HCT116 (cell line): ENCODE data around the gene CRHR1. TPM values are rescaled to one million over a fixed set of nuclear protein-coding genes. Genes with fewer than 3 reads are reported as not detected.

Experiments used
- ATAC-seq: fragments of 200-7000 bp; cut with Tn5 transposase; 2 replicates; pipeline ENCODE4 v1.9.1; 2020; ENCODE audit warnings: mild to moderate bottlenecking, moderate library complexity
- BruUV-seq: library from RNA; stranded (reverse); fragments of 400-500 nt; replicated peaks from 2 replicates; lab custom pipeline; 2021; lab: Mats Ljungman, UMichigan
- CTCF ChIA-PET: fragments of 300-600 bp; sonication (Branson Sonifier 250); formaldehyde crosslinking; loops from one replicate; lab custom pipeline; 2021; ENCODE audit warnings: antibody characterized with exemption; lab: Charles Lee
- POLR2A ChIA-PET: fragments of 300-600, 350-600 bp; sonication (Branson Sonifier 250); formaldehyde crosslinking; loops from one replicate; lab custom pipeline; 2021; ENCODE audit warnings: antibody characterized with exemption; lab: Charles Lee
- RAD21 ChIA-PET, 2 experiments: fragments of 300-600 bp; sonication (Branson Sonifier 250); formaldehyde crosslinking; loops; one replicate each; lab custom pipeline; 2023; ENCODE audit warnings: low total read pairs in 2 of 2; ENCODE audit not compliant: uncharacterized antibody in 2 of 2, unreplicated experiment in 2 of 2, low non-redundant PET in 1 of 2; lab: Charles Lee
- DNase-seq: peaks from one replicate; pipeline ENCODE4 v3.0.0-alpha.2; 2010; ENCODE audit warnings: low read depth, low spot score
- H2AFZ ChIP-seq: fragments of 200-600 bp; shearing (Covaris generic), sonication (generic); 2 replicates; pipeline ENCODE4 v1.6.1; 2017; ENCODE audit warnings: low read depth, mixed run types, mixed read lengths, antibody characterized with exemption, low read length; ENCODE audit not compliant: poor library complexity, severe bottlenecking
- H3K27ac ChIP-seq: 2 replicates; pipeline ENCODE4 v1.5.1; 2012; ENCODE audit warnings: low read depth, low read length
- H3K27me3 ChIP-seq: fragments of 200-600 bp; sonication (generic); 2 replicates; pipeline ENCODE4 v1.6.1; 2016; ENCODE audit warnings: mixed run types, low read length, mixed read lengths; ENCODE audit not compliant: insufficient read depth
- H3K36me3 ChIP-seq, 2 experiments: fragments of 200-500 bp in 1 of 2; fragments of 200-600 bp in 1 of 2; sonication (Bioruptor generic) in 1 of 2; sonication (generic) in 1 of 2; 2 replicates each; pipeline versions ENCODE4 v1.5.1 to v1.6.1; 2014 to 2016; ENCODE audit warnings: low read length in 2 of 2, inconsistent platforms in 1 of 2, mixed read lengths in 1 of 2, mixed run types in 1 of 2; ENCODE audit not compliant: insufficient read depth in 2 of 2, control insufficient read depth in 1 of 2
- H3K4me1 ChIP-seq, 2 experiments: fragments of 200-600 bp in 1 of 2; sonication (generic) in 1 of 2; 2 replicates each; pipeline versions ENCODE4 v1.5.1 to v1.6.1; 2012 to 2017; ENCODE audit warnings: low read length in 2 of 2, inconsistent platforms in 1 of 2, mild to moderate bottlenecking in 1 of 2, mixed read lengths in 1 of 2, mixed run types in 1 of 2, moderate library complexity in 1 of 2; ENCODE audit not compliant: insufficient read depth in 2 of 2, control insufficient read depth in 1 of 2
- H3K4me2 ChIP-seq: fragments of 200-600 bp; sonication (generic); 2 replicates; pipeline ENCODE4 v1.6.1; 2017; ENCODE audit warnings: mixed run types, low read length, mixed read lengths
- H3K4me3 ChIP-seq, 2 experiments: fragments of 200-600 bp in 1 of 2; sonication (generic) in 1 of 2; replicated peaks in 1 of 2; 2 replicates each; pipeline ENCODE4 v1.5.1; 2011 to 2016; ENCODE audit warnings: low read length in 2 of 2, control low read depth in 1 of 2, low read depth in 1 of 2, mild to moderate bottlenecking in 1 of 2, mixed read lengths in 1 of 2, mixed run types in 1 of 2
- H3K79me2 ChIP-seq: fragments of 200-600 bp; sonication (generic); 2 replicates; pipeline ENCODE4 v1.6.1; 2017; ENCODE audit warnings: mild to moderate bottlenecking, mixed run types, low read length, moderate library complexity, mixed read lengths; ENCODE audit not compliant: insufficient read depth
- H3K9ac ChIP-seq: fragments of 200-600 bp; sonication (generic); 2 replicates; pipeline ENCODE4 v1.6.1; 2016; ENCODE audit warnings: low read length, mixed read lengths
- H3K9me2 ChIP-seq: fragments of 200-600 bp; sonication (generic), shearing (Covaris generic); 2 replicates; pipeline ENCODE4 v1.6.1; 2017; ENCODE audit warnings: mixed run types, mild to moderate bottlenecking, moderate library complexity; ENCODE audit not compliant: insufficient read depth
- H3K9me3 ChIP-seq, 2 experiments: fragments of 200-500 bp in 1 of 2; fragments of 200-600 bp in 1 of 2; sonication (Bioruptor generic) in 1 of 2; sonication (generic) in 1 of 2; 2 replicates each; pipeline ENCODE4 v1.6.1; 2014 to 2017; ENCODE audit warnings: low read length in 2 of 2, mixed read lengths in 2 of 2, inconsistent platforms in 1 of 2, low read depth in 1 of 2, mild to moderate bottlenecking in 1 of 2, mixed run types in 1 of 2, moderate library complexity in 1 of 2; ENCODE audit not compliant: control insufficient read depth in 1 of 2, insufficient read depth in 1 of 2
- H4K20me1 ChIP-seq: fragments of 200-600 bp; sonication (generic), shearing (Covaris generic); 2 replicates; pipeline ENCODE4 v1.6.1; 2017; ENCODE audit warnings: mixed run types, mild to moderate bottlenecking, moderate library complexity; ENCODE audit not compliant: insufficient read depth
- CEBPB ChIP-seq: IDR thresholded peaks from 2 replicates; pipeline ENCODE4 v1.6.1; 2012; ENCODE audit warnings: low read depth
- CTCF ChIP-seq, 3 experiments: fragments of 200-600 bp in 1 of 3; sonication (generic) in 1 of 3; IDR thresholded peaks in 2 of 3; conservative IDR thresholded peaks in 1 of 3; 2 replicates each; pipeline ENCODE4 v1.5.1; 2012 to 2017; ENCODE audit warnings: low read depth in 2 of 3, low read length in 2 of 3, antibody characterized with exemption in 1 of 3, borderline replicate concordance in 1 of 3, control low read depth in 1 of 3, mild to moderate bottlenecking in 1 of 3, mixed read lengths in 1 of 3, mixed run types in 1 of 3, moderate library complexity in 1 of 3; ENCODE audit not compliant: insufficient read depth in 1 of 3
- EGR1 ChIP-seq: IDR thresholded peaks from 2 replicates; pipeline ENCODE4 v1.6.1; 2012; ENCODE audit warnings: low read depth
- ELF1 ChIP-seq: IDR thresholded peaks from 2 replicates; pipeline ENCODE4 v1.6.1; 2012; ENCODE audit warnings: low read depth, borderline replicate concordance
- FOSL1 ChIP-seq: IDR thresholded peaks from 2 replicates; pipeline ENCODE4 v1.6.1; 2012; ENCODE audit warnings: low read depth
- JUND ChIP-seq: IDR thresholded peaks from 2 replicates; pipeline ENCODE4 v1.6.1; 2012
- MAX ChIP-seq: IDR thresholded peaks from 2 replicates; pipeline ENCODE4 v1.6.1; 2012
- POLR2AphosphoS5 ChIP-seq: IDR thresholded peaks from 2 replicates; pipeline ENCODE4 v1.6.1; 2011; ENCODE audit warnings: mild to moderate bottlenecking, low read depth, low read length, moderate library complexity
- RAD21 ChIP-seq: IDR thresholded peaks from 2 replicates; pipeline ENCODE4 v1.6.1; 2012; ENCODE audit warnings: low read depth, mild to moderate bottlenecking
- SIN3A ChIP-seq: IDR thresholded peaks from 2 replicates; pipeline ENCODE4 v1.6.1; 2012; ENCODE audit warnings: low read depth
- SRF ChIP-seq: IDR thresholded peaks from 2 replicates; pipeline ENCODE4 v1.6.1; 2012; ENCODE audit warnings: low read depth
- TCF7L2 ChIP-seq: IDR thresholded peaks from 2 replicates; pipeline ENCODE4 v1.7.0; 2011; ENCODE audit warnings: borderline replicate concordance, inconsistent platforms; ENCODE audit not compliant: insufficient read depth, insufficient read length; ENCODE audit errors: extremely low read depth
- YY1 ChIP-seq: IDR thresholded peaks from 2 replicates; pipeline ENCODE4 v1.6.1; 2011; ENCODE audit warnings: low read length, low read depth, moderate library complexity, mild to moderate bottlenecking; ENCODE audit not compliant: insufficient replicate concordance; ENCODE audit errors: extremely low read depth
- ZFX ChIP-seq: fragments of 450-650 bp; IDR thresholded peaks from 2 replicates; pipeline ENCODE4 v1.6.1; 2017
- ZNF274 ChIP-seq: fragments of 200-500 bp; sonication (Bioruptor generic); IDR thresholded peaks from 2 replicates; pipeline ENCODE4 v1.6.1; 2014; ENCODE audit warnings: mild to moderate bottlenecking, low read depth, low read length, inconsistent platforms
- intact Hi-C: fragments of 100-400 bp; cut with micrococcal nuclease; formaldehyde crosslinking; loops from 2 replicates; pipeline ENCODE4 v1.10.0; 2022
- total RNA-seq: library from RNA; stranded (reverse); gene quantifications from one replicate; pipeline ENCODE4 v1.2.1, GENCODE V29; 2021; ENCODE audit not compliant: unreplicated experiment

CRHR1 gene
- total RNA-seq, 1 experiment from 2014 or later, result 0.12 TPM

- no peak for DNase-seq
- CTCF ChIA-PET, result no interaction called here
- H3K36me3 ChIP-seq, result no peaks in the 10 kb centered on the region
- H3K9ac ChIP-seq, result no peak overlapping the region
- H3K4me2 ChIP-seq, result no peak overlapping the region
- H3K4me1 ChIP-seq, result peaks cover 3 to 6% of the 10 kb centered on the region in 2 experiments; a peak in 2 of 4 replicates
- no peak overlapping the region for H2AFZ ChIP-seq
- TF ChIP-seq SRF (no peak), YY1 (no peak), EGR1 (no peak), RAD21 (no peak), JUND (no peak), POLR2AphosphoS5 (no peak), FOSL1 (no peak), CTCF (IDR thresholded peaks at IDR 0.05 in 2 of 3, conservative IDR thresholded peaks at IDR 0.05 in 1 of 3; ENCODE audit: borderline replicate concordance in 1 of 3, insufficient read depth in 1 of 3, low read depth in 2 of 3, low read length in 2 of 3) (no peak), TCF7L2 (no peak), CEBPB (no peak), ELF1 (no peak), ZFX (no peak), MAX (no peak), SIN3A (no peak), ZNF274 (no peak)
- TF ChIP-seq, all 23 proteins: peak for 0
- BruUV-seq, result no TSS peak
- no peaks in the 10 kb centered on the region; the same call in 1 of the 2 replicates for H3K27me3 ChIP-seq
- no peak for ATAC-seq
- H3K79me2 ChIP-seq, result no peaks in the 10 kb centered on the region
- intact Hi-C loops, result no loop called here
- H3K9me3 ChIP-seq, result no peaks in the 10 kb centered on the region
- H3K9me2 ChIP-seq, result no peaks in the 10 kb centered on the region
- no peaks in the 10 kb centered on the region for H4K20me1 ChIP-seq
- ChIA-PET RAD21 (no interaction called here), POLR2A (no interaction called here)
- H3K4me3 ChIP-seq, result no peak overlapping the region
- no peak overlapping the region for H3K27ac ChIP-seq
Observed at GRCh38 chr17:45770632-45771270, 13.4 kb upstream of the CRHR1 start.
